ENCODE measurements around the gene HAPLN2. TPM values are rescaled to one million over a fixed set of nuclear protein-coding genes. Genes with fewer than 3 reads are reported as not detected.

Gene HAPLN2
- total RNA-seq, 1 experiment from 2014 or later = 1.2 TPM

- TF ChIP-seq MAX (CRISPR knock-in tag; IDR thresholded peaks at IDR 0.05) = 0 out of 2 replicates have a peak, but pooled peaks have one; percentile 2
Observed at GRCh38 chr1:156667968-156668709, 48.9 kb downstream of the HAPLN2 start (continued).

GRCh38 chr1:156668801-156669637 lies 49.8 kb downstream of the HAPLN2 start:
- TF ChIP-seq PRRX2 (CRISPR knock-in tag; IDR thresholded peaks at IDR 0.05) = 0 out of 2 replicates have a peak, but pooled peaks have one; percentile 73
- TF ChIP-seq NFATC4 (CRISPR knock-in tag; IDR thresholded peaks at IDR 0.05) = 0 out of 2 replicates have a peak, but pooled peaks have one; percentile 11
- peak; percentile 51; the same call in 1 of the 2 replicates for TF ChIP-seq ARID4B (CRISPR knock-in tag; IDR thresholded peaks at IDR 0.05; ENCODE audit: borderline replicate concordance)
- no peak for TF ChIP-seq ETV6 (CRISPR knock-in tag; IDR thresholded peaks at IDR 0.05)
- peak; percentile 58; the same call in 1 of the 2 replicates for TF ChIP-seq MAX (CRISPR knock-in tag; IDR thresholded peaks at IDR 0.05)
- TF ChIP-seq PRDM15 (CRISPR knock-in tag; IDR thresholded peaks at IDR 0.05) = no peak
- TF ChIP-seq NR2C2 (CRISPR knock-in tag; IDR thresholded peaks at IDR 0.05) = no peak
- CTCF ChIA-PET = interaction anchor here (1.2 to 4.1 kb wide), 11 partner anchors 8 to 57 kb away, joined by 4 to 17 read pairs (median 6); partner anchors contain the start of genes CRABP2 and NES
- peaks cover 88% of the 10 kb centered on the region for H3K4me1 Mint-ChIP-seq
- ATAC-seq = peak; percentile 17
- peaks cover 4% of the 10 kb centered on the region; the same call in 1 of the 2 replicates for H3K27me3 Mint-ChIP-seq (ENCODE audit: low read depth)
- no peak for DNase-seq (ENCODE audit: low spot score)
- H3K4me3 Mint-ChIP-seq = peak overlapping the region; percentile 20
- H3K36me3 Mint-ChIP-seq = peaks cover 24% of the 10 kb centered on the region
- peaks cover 11% of the 10 kb centered on the region for H3K9me3 Mint-ChIP-seq
- POLR2A ChIA-PET = interaction anchor here (1.0 to 1.9 kb wide), 3 partner anchors 8 to 20 kb away, joined by 3 to 21 read pairs (median 5); partner anchors contain the start of gene NES
- peak overlapping the region; percentile 92 for H3K27ac Mint-ChIP-seq

- Mint-ChIP-seq H3K4me3 (no peak overlapping the region), H3K27ac (no peak overlapping the region), H3K4me1 (peaks cover 88% of the 10 kb centered on the region), H3K27me3 (ENCODE audit: low read depth) (peaks cover 4% of the 10 kb centered on the region; the same call in 1 of the 2 replicates), H3K36me3 (peaks cover 27% of the 10 kb centered on the region), H3K9me3 (peaks cover 11% of the 10 kb centered on the region)
- CTCF ChIA-PET = interaction anchor here (0.7 to 4.1 kb wide), 5 partner anchors 8 to 46 kb away, joined by 3 to 17 read pairs (median 6); partner anchors contain the start of gene NES
- POLR2A ChIA-PET = interaction anchor here (1.2 kb wide), 1 partner anchor 37 kb away, joined by 3 read pairs; no protein-coding TSS in a partner anchor
- DNase-seq (ENCODE audit: low spot score) (no peak), ATAC-seq (no peak)
- TF ChIP-seq ZNF263 (CRISPR knock-in tag; IDR thresholded peaks at IDR 0.05; ENCODE audit: low read depth) (peak; percentile 88), RORB (CRISPR knock-in tag; IDR thresholded peaks at IDR 0.05) (no peak), ZNF138 (CRISPR knock-in tag; conservative IDR thresholded peaks at IDR 0.05) (no peak), OVOL2 (CRISPR knock-in tag; IDR thresholded peaks at IDR 0.05; ENCODE audit: borderline replicate concordance) (no peak), ZNF281 (CRISPR knock-in tag; IDR thresholded peaks at IDR 0.05) (no peak), ATF2 (CRISPR knock-in tag; IDR thresholded peaks at IDR 0.05; ENCODE audit: borderline replicate concordance, low read depth) (no peak), ZSCAN18 (CRISPR knock-in tag; IDR thresholded peaks at IDR 0.05) (no peak)
Observed at GRCh38 chr1:156669794-156670193, 50.6 kb downstream of the HAPLN2 start.
